DOHH2 (cell line): ENCODE results near the gene STAG2.

ENCODE experiments used
- H3F3A ChIP-seq: fragments of 200-600 bp; sonication (generic), shearing (Covaris generic); 2 replicates; pipeline ENCODE4 v1.6.0; 2016; ENCODE audit warnings: antibody characterized with exemption, mild to moderate bottlenecking; ENCODE audit not compliant: control insufficient read depth, insufficient read depth
- H3K27ac ChIP-seq: fragments of 200-600 bp; sonication (generic); 2 replicates; pipeline ENCODE4 v1.5.1; 2014; ENCODE audit warnings: low read depth, mild to moderate bottlenecking, low read length, moderate library complexity
- H3K27me3 ChIP-seq: fragments of 200-600 bp; sonication (generic); 2 replicates; pipeline ENCODE4 v1.6.1; 2014; ENCODE audit warnings: mild to moderate bottlenecking, low read length, mixed read lengths; ENCODE audit not compliant: control insufficient read depth
- H3K36me3 ChIP-seq: fragments of 200-600 bp; sonication (generic); 2 replicates; pipeline ENCODE4 v1.6.1; 2014; ENCODE audit warnings: mild to moderate bottlenecking, low read length, moderate library complexity, mixed read lengths; ENCODE audit not compliant: control insufficient read depth
- H3K4me1 ChIP-seq: fragments of 200-600 bp; sonication (generic); 2 replicates; pipeline ENCODE4 v1.6.1; 2014; ENCODE audit warnings: mild to moderate bottlenecking, low read length, mixed read lengths; ENCODE audit not compliant: control insufficient read depth
- H3K4me2 ChIP-seq: fragments of 200-600 bp; sonication (generic); 2 replicates; pipeline ENCODE4 v1.6.0; 2014; ENCODE audit warnings: mild to moderate bottlenecking, low read length, moderate library complexity
- H3K4me3 ChIP-seq: fragments of 200-600 bp; sonication (generic); 2 replicates; pipeline ENCODE4 v1.5.1; 2014; ENCODE audit warnings: mild to moderate bottlenecking, low read length, mixed read lengths
- H3K79me2 ChIP-seq: fragments of 200-600 bp; sonication (generic); 2 replicates; pipeline ENCODE4 v1.6.1; 2014; ENCODE audit warnings: mild to moderate bottlenecking, low read length, mixed read lengths; ENCODE audit not compliant: control insufficient read depth
- H3K9me2 ChIP-seq: fragments of 200-600 bp; sonication (generic); replicated peaks from 2 replicates; pipeline ENCODE4 v1.6.1; 2014; ENCODE audit warnings: mild to moderate bottlenecking, low read length, mixed read lengths; ENCODE audit not compliant: control insufficient read depth
- H3K9me3 ChIP-seq: fragments of 200-600 bp; sonication (generic); 2 replicates; pipeline ENCODE4 v1.6.1; 2014; ENCODE audit warnings: antibody characterized with exemption, low read length, mixed read lengths; ENCODE audit not compliant: control insufficient read depth, insufficient read depth
- H4K20me1 ChIP-seq: fragments of 200-600 bp; sonication (generic); 2 replicates; pipeline ENCODE4 v1.6.0; 2014; ENCODE audit warnings: low read depth, mild to moderate bottlenecking, antibody characterized with exemption, low read length, moderate library complexity; ENCODE audit not compliant: control insufficient read depth, insufficient read depth
- EZH2phosphoT487 ChIP-seq: fragments of 200-600 bp; sonication (generic); IDR thresholded peaks from 2 replicates; pipeline ENCODE4 v1.6.1; 2017; ENCODE audit warnings: borderline replicate concordance, mild to moderate bottlenecking, antibody characterized with exemption, low read length, moderate library complexity, mixed read lengths
- TF ChIP-seq, protein P1 (sequence below): fragments of 200-600 bp; sonication (generic); IDR thresholded peaks from one replicate; pipeline ENCODE4 v1.5.1; 2014; ENCODE audit warnings: antibody characterized with exemption, mild to moderate bottlenecking, low read depth, low read length; ENCODE audit not compliant: poor library complexity, severe bottlenecking

The STAG2 gene

DNA sequence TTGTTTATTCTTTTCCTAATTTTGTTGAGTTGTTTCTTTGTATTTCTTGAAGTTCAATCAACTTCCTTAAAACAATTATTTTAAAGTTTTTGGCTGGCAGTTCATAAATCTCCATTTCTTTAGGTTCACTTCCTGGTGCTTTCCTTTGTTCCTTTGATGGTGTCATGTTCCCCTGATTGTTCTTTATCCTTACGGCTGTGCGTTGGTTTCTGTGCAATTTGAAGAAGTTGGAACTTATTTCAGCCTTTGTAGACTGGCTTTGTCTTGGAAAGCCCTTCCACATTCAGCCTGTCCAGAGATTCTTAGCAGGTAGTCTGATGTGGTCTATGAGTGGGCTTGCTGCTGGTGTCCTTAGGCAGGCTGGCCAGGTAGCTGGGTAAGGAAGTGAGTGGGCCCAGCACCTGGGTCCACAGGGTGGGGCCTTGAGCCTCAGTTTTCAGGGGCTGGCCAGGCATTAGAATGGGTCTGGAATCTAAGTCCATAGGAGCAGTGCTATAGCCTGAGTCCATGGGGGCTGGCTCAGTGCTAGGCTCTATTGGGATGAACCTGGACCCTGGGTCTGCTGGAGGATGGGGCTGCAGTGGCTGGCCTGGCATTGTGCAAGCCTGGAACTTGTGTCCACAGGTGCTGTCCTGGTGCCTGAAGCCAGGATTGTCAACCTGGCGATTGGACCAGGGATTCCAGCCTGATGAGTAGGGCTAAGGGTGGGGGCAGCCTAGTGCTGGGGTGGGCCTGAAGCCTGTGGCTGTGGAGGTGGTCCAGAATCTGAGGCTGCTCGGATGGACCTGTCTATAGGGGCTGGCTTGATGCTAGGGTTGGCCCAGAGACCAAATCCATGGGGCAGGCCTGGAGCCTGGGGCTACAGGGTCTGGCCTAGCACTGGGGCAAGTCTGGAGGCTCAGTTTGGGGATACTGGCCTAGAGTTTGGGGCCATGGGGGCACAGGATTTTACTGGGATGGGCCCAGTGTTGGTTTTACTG, 152.4 kb downstream of the STAG2 start:
- H3K4me1 ChIP-seq = no peaks in the 10 kb centered on the region
- no peaks in the 10 kb centered on the region for H3K9me3 ChIP-seq
- H3K4me3 ChIP-seq = no peak overlapping the region
- H3K79me2 ChIP-seq = no peaks in the 10 kb centered on the region
- H3K27ac ChIP-seq = no peak overlapping the region
- H4K20me1 ChIP-seq = no peaks in the 10 kb centered on the region
- no peaks in the 10 kb centered on the region for H3K9me2 ChIP-seq
- H3K27me3 ChIP-seq = no peaks in the 10 kb centered on the region
- no peak overlapping the region for H3K4me2 ChIP-seq
- H3F3A ChIP-seq = no peaks in the 10 kb centered on the region
- no peaks in the 10 kb centered on the region for H3K36me3 ChIP-seq
- TF ChIP-seq, protein P1, sequence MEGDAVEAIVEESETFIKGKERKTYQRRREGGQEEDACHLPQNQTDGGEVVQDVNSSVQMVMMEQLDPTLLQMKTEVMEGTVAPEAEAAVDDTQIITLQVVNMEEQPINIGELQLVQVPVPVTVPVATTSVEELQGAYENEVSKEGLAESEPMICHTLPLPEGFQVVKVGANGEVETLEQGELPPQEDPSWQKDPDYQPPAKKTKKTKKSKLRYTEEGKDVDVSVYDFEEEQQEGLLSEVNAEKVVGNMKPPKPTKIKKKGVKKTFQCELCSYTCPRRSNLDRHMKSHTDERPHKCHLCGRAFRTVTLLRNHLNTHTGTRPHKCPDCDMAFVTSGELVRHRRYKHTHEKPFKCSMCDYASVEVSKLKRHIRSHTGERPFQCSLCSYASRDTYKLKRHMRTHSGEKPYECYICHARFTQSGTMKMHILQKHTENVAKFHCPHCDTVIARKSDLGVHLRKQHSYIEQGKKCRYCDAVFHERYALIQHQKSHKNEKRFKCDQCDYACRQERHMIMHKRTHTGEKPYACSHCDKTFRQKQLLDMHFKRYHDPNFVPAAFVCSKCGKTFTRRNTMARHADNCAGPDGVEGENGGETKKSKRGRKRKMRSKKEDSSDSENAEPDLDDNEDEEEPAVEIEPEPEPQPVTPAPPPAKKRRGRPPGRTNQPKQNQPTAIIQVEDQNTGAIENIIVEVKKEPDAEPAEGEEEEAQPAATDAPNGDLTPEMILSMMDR = no peak
- no peak for TF ChIP-seq EZH2phosphoT487

DNA sequence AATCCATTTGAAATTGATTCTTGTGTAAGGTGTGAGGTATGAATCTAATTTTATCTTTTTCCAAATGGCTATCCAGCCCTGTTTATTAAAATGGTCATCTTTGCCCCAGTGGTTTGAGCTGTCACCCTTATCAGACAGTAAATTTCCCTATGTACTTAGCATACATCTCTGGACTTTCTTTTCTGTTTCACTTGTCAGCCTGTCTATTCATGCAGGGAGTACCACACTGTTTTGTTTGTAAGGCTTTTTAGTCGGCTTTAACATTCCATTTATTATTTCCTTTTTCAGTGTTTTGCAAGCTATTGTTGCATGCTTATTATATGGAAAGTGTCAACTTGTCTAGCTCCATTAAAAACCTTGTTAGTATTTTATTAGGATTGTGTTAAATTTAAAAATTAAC, 155.8 kb downstream of the STAG2 start:
- no peak overlapping the region for H3K4me2 ChIP-seq
- H3K79me2 ChIP-seq = no peaks in the 10 kb centered on the region
- no peaks in the 10 kb centered on the region for H4K20me1 ChIP-seq
- H3K36me3 ChIP-seq = no peaks in the 10 kb centered on the region
- H3K9me2 ChIP-seq = no peaks in the 10 kb centered on the region
- no peak overlapping the region for H3K27ac ChIP-seq
- H3K9me3 ChIP-seq = no peaks in the 10 kb centered on the region
- no peaks in the 10 kb centered on the region for H3F3A ChIP-seq
- H3K27me3 ChIP-seq = no peaks in the 10 kb centered on the region
- no peak overlapping the region for H3K4me3 ChIP-seq
- TF ChIP-seq, protein P1 = no peak
- no peak for TF ChIP-seq EZH2phosphoT487
- H3K4me1 ChIP-seq = no peaks in the 10 kb centered on the region

DNA sequence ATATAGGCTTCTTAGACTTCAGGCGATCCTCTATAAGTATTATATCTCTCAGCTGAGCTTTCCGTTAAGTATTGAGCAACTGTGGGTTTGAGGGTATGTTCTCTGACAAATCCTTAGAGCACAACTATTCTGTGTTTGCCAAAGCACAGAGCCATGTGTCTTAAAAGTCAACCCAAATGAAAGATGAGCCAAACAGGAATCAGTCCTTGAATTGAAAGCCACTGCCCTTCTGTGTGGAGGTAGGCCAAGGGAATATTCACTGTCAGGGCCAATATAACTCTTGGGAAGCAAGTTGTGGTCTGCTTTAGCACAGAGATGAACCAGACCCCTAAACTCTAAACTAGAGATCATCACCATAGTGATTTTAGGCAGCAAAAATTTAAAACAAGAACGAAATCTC, 164.0 kb downstream of the STAG2 start:
- TF ChIP-seq, protein P1 = no peak
- TF ChIP-seq EZH2phosphoT487 = no peak
- Histone ChIP-seq H3K27ac (no peak overlapping the region), H4K20me1 (no peaks in the 10 kb centered on the region), H3K79me2 (no peaks in the 10 kb centered on the region), H3K9me3 (no peaks in the 10 kb centered on the region), H3K4me1 (no peaks in the 10 kb centered on the region), H3K36me3 (no peaks in the 10 kb centered on the region), H3K4me3 (no peak overlapping the region), H3K27me3 (no peaks in the 10 kb centered on the region), H3F3A (no peaks in the 10 kb centered on the region), H3K9me2 (no peaks in the 10 kb centered on the region), H3K4me2 (no peak overlapping the region)
